Body of pancreas (tissue), 4 donors: Measurements from ENCODE around the gene ENOPH1.

ENCODE experiments used
- POLR2A ChIP-seq, 3 donors: fragments of 450-650 bp; IDR thresholded peaks; one replicate each; pipeline ENCODE4 v1.6.1; 2016; ENCODE audit warnings: antibody characterized with exemption in 3 of 3, mild to moderate bottlenecking in 2 of 3
- TF ChIP-seq, protein P1 (sequence below), 7 experiments: fragments of 450-650 bp in 4 of 7; fragments of 200-600 bp in 3 of 7; sonication (generic) in 3 of 7; IDR thresholded peaks; one replicate each; pipeline ENCODE4 v1.5.1; 2016 to 2019; ENCODE audit warnings: antibody characterized with exemption in 7 of 7

GRCh38 chr4:82433791-82434190 is 3.4 kb downstream of the ENOPH1 start:
- TF ChIP-seq, protein P1, sequence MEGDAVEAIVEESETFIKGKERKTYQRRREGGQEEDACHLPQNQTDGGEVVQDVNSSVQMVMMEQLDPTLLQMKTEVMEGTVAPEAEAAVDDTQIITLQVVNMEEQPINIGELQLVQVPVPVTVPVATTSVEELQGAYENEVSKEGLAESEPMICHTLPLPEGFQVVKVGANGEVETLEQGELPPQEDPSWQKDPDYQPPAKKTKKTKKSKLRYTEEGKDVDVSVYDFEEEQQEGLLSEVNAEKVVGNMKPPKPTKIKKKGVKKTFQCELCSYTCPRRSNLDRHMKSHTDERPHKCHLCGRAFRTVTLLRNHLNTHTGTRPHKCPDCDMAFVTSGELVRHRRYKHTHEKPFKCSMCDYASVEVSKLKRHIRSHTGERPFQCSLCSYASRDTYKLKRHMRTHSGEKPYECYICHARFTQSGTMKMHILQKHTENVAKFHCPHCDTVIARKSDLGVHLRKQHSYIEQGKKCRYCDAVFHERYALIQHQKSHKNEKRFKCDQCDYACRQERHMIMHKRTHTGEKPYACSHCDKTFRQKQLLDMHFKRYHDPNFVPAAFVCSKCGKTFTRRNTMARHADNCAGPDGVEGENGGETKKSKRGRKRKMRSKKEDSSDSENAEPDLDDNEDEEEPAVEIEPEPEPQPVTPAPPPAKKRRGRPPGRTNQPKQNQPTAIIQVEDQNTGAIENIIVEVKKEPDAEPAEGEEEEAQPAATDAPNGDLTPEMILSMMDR (IDR thresholded peaks at IDR 0.05): no peak
- TF ChIP-seq POLR2A (IDR thresholded peaks at IDR 0.05): no peak
